Liver (tissue), 3 donors: ENCODE measurements around the gene BRI3BP.

Experiments
- ATF3 ChIP-seq: IDR thresholded peaks from 2 replicates; pipeline ENCODE4 v1.6.1; 2016; ENCODE audit warnings: antibody characterized with exemption
- CTCF ChIP-seq: fragments of 150-350 bp; IDR thresholded peaks from 2 replicates; pipeline ENCODE4 v1.5.1; 2017; ENCODE audit warnings: improper control_type of control experiment, low read depth, low read length; ENCODE audit not compliant: missing input control
- EGR1 ChIP-seq, 2 donors: IDR thresholded peaks; 2 replicates each; pipeline ENCODE4 v1.6.1; 2016 to 2018; ENCODE audit warnings: antibody characterized with exemption in 2 of 2, low read depth in 2 of 2
- JUND ChIP-seq, 2 donors: IDR thresholded peaks; 2 replicates each; pipeline ENCODE4 v1.6.1; 2016; ENCODE audit warnings: antibody characterized with exemption in 2 of 2
- MAX ChIP-seq: IDR thresholded peaks from 2 replicates; pipeline ENCODE4 v1.6.1; 2016; ENCODE audit warnings: antibody characterized with exemption
- NR2F2 ChIP-seq: IDR thresholded peaks from 2 replicates; pipeline ENCODE4 v1.6.1; 2016; ENCODE audit warnings: antibody characterized with exemption
- RAD21 ChIP-seq, 2 donors: IDR thresholded peaks; 2 replicates each; pipeline ENCODE4 v1.6.1; 2016; ENCODE audit warnings: antibody characterized with exemption in 2 of 2, mild to moderate bottlenecking in 2 of 2
- REST ChIP-seq: IDR thresholded peaks from 2 replicates; pipeline ENCODE4 v1.6.1; 2016; ENCODE audit warnings: antibody characterized with exemption, mild to moderate bottlenecking
- RXRA ChIP-seq, 2 donors: IDR thresholded peaks; 2 replicates each; pipeline ENCODE4 v1.6.1; 2017 to 2018; ENCODE audit warnings: antibody characterized with exemption in 2 of 2, mild to moderate bottlenecking in 1 of 2
- SP1 ChIP-seq: IDR thresholded peaks from 2 replicates; pipeline ENCODE4 v1.6.1; 2018; ENCODE audit warnings: antibody characterized with exemption, mild to moderate bottlenecking
- TAF1 ChIP-seq: conservative IDR thresholded peaks from 2 replicates; pipeline ENCODE4 v1.6.1; 2016; ENCODE audit warnings: antibody characterized with exemption, mild to moderate bottlenecking
- ZBTB33 ChIP-seq: IDR thresholded peaks from 2 replicates; pipeline ENCODE4 v1.6.1; 2016; ENCODE audit warnings: antibody characterized with exemption
- donor health status: healthy.
- donor health status: healthy.

GRCh38 chr12:124954771-124955170, 38.7 kb upstream of the BRI3BP start:
- no peak for TF ChIP-seq EGR1 (IDR thresholded peaks at IDR 0.05; ENCODE audit: low read depth in 2 of 2)
- TF ChIP-seq REST = no peak
- TF ChIP-seq CTCF = no peak
- no peak for TF ChIP-seq MAX
- TF ChIP-seq ATF3 = no peak
- TF ChIP-seq TAF1 = no peak
- no peak for TF ChIP-seq RAD21 (IDR thresholded peaks at IDR 0.05)
- no peak for TF ChIP-seq JUND (IDR thresholded peaks at IDR 0.05)
- no peak for TF ChIP-seq SP1
- TF ChIP-seq RXRA (IDR thresholded peaks at IDR 0.05) = no peak
- no peak for TF ChIP-seq ZBTB33
- no peak for TF ChIP-seq NR2F2
